ENCODE results near the gene KCTD5.

KCTD5 gene

GRCh38 chr16:2698103-2698870 lies 16.0 kb downstream of the KCTD5 start:
- no peak for DNase-seq

DNA sequence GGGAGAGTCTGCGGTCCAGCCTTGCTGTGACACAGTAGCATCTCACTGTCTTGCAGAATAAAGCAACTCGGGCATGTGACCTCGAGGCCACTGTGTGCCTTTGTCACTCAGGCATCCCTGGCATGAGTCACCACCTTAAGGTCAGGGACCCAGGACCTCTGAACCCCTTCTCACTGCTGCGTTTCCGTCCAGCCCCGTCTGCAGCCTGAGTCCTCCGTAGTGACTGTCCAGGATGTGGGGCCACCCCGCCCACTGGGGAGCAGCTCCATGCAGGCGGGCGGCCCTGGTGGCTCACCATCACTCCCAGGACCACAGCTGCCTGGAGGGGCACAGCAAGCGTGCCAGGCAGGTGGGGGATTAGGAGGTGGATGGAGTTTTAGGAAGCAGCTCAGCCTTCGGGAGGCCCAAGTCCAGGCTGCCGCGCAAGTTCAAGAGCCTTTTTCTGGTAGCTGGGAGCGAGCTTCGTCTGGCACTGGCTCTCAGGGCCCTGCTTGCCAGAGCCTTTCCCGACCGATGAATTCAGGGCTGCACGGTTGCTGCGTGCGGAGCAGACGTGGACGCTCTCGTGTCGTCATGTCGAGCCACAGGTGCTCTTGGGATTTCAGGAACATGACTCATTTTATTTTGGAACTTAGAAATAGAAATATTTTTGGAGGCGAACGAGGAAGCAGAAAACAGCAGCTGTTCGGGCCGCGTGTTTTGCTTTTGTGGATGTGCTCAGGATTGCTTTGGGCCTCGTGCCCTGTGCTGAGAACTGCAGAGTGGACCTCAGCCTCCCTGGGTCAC lies 16.8 kb downstream of the KCTD5 start:
- DNase-seq: no peak

GRCh38 chr16:2699791-2700600 lies 17.7 kb downstream of the KCTD5 start:
- DNase-seq: no peak

DNA sequence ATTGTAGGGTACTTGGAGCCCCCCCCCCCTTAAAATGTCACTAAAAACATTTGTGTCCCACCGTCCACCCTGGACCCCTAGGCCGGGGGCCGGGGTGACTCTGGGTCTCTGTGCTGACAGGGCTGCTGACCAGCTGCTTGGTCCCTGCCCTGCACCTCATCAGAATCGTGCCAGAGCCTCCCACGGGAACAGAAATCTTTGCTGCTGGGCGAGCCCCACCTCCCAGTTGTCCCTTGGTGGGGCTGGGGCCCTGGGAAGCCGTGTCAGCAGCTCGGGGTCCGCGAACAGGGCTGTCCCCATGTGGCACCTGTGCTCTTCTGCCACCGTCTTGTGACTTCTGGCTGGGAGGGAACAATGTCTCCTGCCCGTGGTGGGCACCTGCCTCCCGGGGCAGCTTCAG lies 18.5 kb downstream of the KCTD5 start:
- no peak for DNase-seq

DNA sequence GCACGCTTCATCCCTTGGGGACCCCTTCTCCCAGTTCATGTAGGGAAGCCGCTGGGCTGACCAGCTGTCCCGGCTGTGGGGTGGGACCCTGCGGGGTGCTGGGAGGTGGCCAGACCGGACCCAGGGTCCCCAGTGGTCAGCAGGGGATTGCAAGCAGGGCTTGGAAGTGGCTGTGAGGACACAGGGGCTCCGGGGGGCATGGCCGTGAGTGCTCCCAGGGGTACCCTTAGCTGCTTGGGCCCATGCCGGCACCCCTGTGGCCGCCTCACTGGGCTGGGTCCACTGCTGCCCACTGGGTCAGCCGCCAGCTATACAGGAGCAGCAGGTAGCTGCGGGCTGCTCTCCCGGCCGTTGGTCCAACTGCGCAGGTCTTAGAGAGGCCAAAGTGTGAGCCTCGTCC lies 18.9 kb downstream of the KCTD5 start:
- DNase-seq: no peak

GRCh38 chr16:2701713-2702437 lies 19.6 kb downstream of the KCTD5 start:
- DNase-seq: no peak

- no peak for DNase-seq
Measured at GRCh38 chr16:2702438-2702825, 20.1 kb downstream of the KCTD5 start.

DNA sequence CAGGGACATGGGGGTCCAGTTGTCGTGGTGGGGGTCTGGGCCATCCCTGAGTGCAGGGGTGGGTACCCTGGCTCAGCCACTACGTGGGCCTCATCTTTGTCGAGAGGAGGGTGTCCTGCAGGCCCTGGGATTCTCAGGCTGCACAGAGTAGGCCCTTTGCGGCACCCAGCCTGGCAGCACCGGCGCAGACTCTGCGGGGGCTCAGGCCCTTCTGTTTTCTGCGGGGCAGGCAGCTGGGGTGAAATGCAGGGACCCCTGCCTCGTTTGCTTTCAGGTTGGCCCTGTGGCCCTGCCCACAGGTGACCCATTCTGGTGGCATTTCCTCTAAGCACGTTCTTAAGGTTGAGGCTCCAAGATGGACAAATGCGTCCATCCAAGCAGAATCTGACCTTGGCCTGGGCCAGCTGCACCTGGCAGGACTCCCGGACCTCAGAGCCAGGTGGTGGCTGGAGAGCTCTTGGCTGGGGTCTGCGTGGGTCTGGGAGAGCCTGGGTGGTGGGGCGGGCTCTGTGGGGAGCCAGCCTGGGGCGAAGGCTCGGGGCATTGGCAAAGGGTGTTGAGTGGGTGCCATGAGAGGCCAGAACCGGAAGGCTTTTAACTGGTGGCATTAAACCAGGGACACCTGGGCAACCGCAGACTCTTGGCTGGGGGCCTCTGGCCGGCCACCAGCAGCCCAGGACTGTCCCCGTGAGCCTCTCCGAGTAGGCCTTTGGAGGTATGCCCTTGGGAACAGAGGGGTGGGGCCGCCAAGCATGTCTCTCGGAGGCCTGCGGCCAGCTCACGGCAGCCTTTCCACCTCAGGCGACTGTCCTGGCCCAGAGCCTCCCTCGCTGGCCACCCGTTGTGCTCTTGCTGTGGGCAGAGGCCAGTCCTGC lies 20.8 kb downstream of the KCTD5 start:
- no peak for DNase-seq

DNA sequence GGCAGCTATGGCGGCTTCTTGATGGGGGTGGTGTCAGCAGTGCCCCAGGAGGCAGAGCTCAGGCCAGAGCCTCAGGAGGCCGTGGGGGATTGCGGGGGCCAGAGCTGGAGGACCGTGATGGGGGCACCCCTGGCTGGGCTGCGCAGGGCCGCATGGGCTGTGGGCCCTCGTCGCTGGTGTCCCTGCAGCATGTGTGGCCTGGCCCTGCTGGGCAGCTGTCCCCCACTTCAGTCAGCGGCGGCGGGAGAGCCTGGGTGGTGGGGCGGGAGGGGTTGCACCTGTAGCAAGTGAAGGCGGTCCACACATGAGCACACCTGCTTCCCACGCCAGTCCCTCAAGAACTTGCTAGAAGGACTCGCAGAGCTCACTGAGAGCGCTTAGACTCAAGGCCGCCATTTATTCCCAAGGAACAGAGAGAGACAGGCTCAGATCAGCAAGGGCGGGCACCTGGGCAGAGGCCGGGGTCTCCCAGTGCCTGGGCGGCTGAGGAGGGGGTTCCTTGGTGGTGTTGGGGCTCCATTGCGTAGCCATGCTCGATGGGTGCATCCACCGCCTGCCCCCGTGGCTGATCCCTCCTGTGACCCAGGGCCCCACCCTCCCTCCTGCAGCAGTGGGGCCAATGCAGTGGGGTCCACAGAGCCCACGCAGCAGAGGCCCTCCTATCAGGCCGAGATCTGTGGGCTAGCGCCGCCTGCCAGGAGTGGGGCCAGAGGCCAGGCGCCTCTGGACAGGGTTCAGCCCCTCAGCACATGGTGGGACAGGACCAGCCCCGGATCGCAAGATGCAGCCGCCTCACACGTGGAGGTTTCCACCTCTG lies 22.1 kb downstream of the KCTD5 start:
- DNase-seq: no peak

DNA sequence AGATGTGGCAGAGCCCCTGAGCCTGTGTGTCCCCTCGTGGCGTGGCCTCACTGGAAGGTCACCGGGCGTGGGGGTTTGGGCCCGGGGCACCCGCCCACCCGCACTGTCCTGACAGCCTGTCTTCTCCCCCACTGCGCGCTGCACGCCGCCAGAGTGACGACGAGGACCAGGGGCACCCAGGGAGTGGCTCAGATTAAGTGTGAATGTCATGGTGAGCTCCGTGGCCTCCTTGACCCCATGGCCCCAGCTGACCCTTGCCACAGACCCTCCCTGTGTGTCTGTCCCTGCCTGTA lies 22.6 kb downstream of the KCTD5 start:
- DNase-seq: no peak

DNA sequence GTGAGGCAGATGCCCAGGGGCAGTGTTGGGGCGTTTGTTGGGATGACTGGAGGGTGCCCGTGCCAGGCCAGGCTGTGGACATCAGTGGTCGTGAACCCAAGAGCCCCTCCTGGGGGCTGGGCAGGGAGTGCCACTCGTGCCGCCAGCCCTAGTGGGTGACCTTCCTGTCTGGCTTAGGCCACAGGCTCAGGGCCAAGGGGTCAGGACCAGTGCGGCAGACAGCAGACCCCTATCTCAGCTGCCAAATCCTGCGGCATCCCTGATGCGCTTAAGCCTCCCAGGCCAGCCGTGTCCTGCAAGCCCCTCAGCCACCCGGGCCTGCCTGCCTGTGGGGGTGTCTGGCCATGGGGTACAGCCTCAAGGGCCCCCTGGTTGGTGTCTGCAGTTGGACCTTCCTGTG lies 23.0 kb downstream of the KCTD5 start:
- DNase-seq: no peak

GRCh38 chr16:2706085-2706484 lies 23.8 kb downstream of the KCTD5 start:
- DNase-seq: no peak

DNA sequence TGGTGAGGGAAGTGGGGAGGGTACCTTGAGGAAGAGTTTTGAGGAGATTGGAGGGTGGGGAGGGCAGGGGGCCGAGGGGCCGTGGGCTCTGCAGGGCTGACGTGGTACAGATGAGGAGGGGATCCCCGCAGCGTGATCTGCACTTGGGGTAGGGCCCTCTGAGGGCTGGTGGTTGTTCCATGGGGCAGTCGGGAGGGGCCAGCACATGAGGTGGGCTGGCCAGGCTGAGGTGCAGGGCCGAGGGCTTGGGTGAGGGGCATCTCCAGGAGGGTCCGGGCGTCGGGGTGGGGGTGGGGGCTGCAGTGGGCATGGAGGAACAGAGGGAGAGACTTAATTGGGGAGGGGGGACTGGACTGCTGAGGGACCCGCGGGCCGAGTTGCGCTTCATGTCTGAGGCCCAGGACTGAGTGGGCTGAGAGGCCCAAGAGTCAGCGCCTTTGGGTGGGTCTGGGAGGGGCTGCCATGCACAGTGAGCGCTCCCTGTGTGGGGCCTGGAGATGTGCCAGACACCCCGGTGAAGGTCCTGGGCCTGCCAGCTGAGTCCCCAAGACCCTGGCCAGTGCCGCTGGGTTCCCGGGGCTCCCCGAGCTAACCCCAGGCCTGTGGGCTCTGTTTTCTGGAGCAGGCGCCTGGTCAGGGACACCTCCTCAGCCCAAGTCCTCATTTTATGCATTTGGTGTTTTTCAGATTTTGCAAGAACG lies 24.4 kb downstream of the KCTD5 start:
- no peak for DNase-seq

DNA sequence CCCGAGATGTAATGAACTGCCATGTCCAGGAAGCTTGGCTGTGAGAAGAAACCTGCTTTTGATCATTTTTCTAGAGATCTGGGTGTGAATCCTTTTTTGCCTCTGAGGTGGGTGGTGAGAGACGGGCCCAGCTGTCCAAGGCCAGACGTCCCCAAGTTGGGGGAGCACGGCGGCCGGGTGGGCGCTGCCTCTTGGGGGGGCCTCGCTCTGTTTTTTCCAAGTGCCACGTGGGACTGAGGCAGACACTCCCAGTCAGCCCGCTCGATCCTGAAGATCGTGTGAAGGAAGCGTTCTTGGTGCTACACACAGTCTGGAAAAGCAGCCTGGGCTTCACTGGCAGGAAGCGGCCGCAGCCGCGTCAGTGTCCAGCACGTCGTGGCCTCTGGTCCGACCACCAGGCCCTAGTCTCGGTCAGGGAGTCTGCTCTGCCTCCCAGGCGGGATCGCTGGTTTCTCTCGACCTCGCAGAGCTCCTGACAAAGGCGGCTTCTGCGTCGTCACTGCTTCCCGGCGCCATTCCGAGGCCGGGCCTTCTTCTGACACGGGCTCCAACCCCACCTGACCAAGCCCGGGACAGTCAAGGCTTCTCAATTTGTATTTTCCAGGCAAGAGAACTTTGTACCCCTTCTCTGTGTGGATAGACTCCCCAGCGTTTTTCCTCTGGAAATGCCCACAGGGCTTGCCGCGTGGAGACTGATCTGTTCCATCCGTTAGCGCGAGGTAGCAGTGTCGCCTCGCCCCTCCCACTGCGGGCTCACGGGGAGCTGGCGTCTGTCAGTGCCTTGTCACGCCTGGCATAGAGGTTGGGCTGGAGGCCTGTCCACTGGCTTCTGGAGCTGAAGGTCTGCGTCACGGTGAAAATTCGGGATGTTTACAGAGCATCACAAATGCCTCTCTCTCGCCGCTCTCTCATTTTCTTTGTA lies 25.3 kb downstream of the KCTD5 start:
- no peak for DNase-seq

GRCh38 chr16:2708290-2708639 lies 25.9 kb downstream of the KCTD5 start:
- no peak for DNase-seq

DNA sequence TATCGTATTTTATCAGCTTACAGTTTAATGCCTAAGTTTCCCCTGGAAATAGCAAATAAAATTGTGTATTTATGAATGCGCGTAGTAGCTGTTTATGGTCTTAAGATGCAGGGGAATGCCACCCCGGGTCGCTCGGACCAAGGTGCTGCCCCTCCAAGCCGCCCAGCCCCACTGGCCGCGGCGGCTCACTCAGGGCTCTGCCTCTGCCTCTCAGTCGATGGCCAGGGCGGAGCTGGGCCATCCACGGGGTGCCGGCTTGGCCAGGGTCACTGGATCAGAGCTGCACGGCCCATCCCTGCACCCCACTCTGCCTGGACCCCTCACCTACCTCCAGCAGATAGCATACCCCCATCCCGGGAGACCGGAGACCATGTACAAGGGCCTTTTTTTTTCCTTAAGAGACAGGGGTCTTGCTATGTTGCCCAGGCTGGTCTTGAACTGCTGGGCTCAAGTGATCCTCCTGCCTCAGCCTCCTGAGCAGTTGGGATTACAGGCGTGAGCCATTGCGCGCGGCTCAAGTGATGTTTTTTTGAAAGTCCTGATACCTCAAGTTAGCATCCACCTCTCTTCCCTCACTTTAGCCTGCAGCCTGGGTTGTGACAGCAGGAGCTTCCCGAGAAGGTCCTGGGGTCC lies 26.7 kb downstream of the KCTD5 start:
- no peak for DNase-seq

DNA sequence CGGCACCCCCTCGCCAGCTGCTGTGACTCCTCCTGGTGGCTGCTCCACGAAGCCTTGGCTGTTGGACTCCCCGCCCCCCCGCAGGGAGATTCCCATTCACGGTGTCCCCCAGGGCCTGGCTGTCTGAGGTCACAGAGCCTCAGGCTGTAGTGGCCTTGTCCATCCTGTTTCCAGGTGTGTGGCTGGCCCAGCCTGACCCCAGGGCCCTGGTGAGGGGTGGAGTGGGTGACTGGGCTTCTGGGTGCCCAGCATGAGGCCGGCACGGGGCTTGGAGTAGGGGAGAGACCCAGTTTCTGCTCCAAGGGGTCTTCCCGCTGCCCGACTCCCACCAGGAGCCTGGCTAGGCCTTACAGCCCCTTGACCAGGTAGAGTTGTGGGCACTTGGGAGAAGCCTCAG lies 27.3 kb downstream of the KCTD5 start:
- no peak for DNase-seq

GRCh38 chr16:2710021-2710710 lies 27.8 kb downstream of the KCTD5 start:
- DNase-seq: no peak

Measured in NCI-H1092 treated with DMSO at 0.1 percent for 48 hours (cell line).